C4-2B (cell line): ENCODE results near the gene DNAJB13.

Experiments
- CTCF ChIP-seq: fragments of 450-650 bp; conservative IDR thresholded peaks from 2 replicates; pipeline ENCODE4 v1.5.1; 2017; ENCODE audit warnings: mild to moderate bottlenecking
- ZFX ChIP-seq: fragments of 450-650 bp; IDR thresholded peaks from 2 replicates; pipeline ENCODE4 v1.6.1; 2017

- no peak for TF ChIP-seq CTCF
- TF ChIP-seq ZFX = no peak
Observed at GRCh38 chr11:73982990-73983740, 32.3 kb downstream of the DNAJB13 start.
